ENCODE measurements around the gene TLE5.
"Not testable (repeated sequence)": the region's sequence is repeated elsewhere in the genome, so short reads cannot be mapped to it uniquely, and the experiment has no call there.

The TLE5 gene

GRCh38 chr19:3054265-3054971 lies 7.9 kb downstream of the TLE5 start:
- no peak for ATAC-seq
- TF ChIP-seq ZNF70 (CRISPR knock-in tag; IDR thresholded peaks at IDR 0.05): no peak
- TF ChIP-seq CSRNP3 (CRISPR knock-in tag; IDR thresholded peaks at IDR 0.05): no peak
- TF ChIP-seq, protein P1, sequence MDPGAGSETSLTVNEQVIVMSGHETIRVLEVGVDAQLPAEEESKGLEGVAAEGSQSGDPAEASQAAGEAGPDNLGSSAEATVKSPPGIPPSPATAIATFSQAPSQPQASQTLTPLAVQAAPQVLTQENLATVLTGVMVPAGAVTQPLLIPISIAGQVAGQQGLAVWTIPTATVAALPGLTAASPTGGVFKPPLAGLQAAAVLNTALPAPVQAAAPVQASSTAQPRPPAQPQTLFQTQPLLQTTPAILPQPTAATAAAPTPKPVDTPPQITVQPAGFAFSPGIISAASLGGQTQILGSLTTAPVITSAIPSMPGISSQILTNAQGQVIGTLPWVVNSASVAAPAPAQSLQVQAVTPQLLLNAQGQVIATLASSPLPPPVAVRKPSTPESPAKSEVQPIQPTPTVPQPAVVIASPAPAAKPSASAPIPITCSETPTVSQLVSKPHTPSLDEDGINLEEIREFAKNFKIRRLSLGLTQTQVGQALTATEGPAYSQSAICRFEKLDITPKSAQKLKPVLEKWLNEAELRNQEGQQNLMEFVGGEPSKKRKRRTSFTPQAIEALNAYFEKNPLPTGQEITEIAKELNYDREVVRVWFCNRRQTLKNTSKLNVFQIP (CRISPR knock-in tag; IDR thresholded peaks at IDR 0.05; ENCODE audit: borderline replicate concordance, low read depth): no peak
- no peak for TF ChIP-seq ZNF8 (CRISPR knock-in tag; IDR thresholded peaks at IDR 0.05)
- TF ChIP-seq PPARA (CRISPR knock-in tag; IDR thresholded peaks at IDR 0.05; ENCODE audit: borderline replicate concordance): no peak
- no peak for TF ChIP-seq ZC3H10 (CRISPR knock-in tag; IDR thresholded peaks at IDR 0.05)
- no peak for TF ChIP-seq ZFP30 (CRISPR knock-in tag; IDR thresholded peaks at IDR 0.05)
- no peak for TF ChIP-seq ARNTL (CRISPR knock-in tag; IDR thresholded peaks at IDR 0.05; ENCODE audit: borderline replicate concordance, low read depth)
- TF ChIP-seq RARB (CRISPR knock-in tag; IDR thresholded peaks at IDR 0.05): no peak
- no peak for TF ChIP-seq SNAI2 (CRISPR knock-in tag; IDR thresholded peaks at IDR 0.05)
- no peak for TF ChIP-seq ISL1 (CRISPR knock-in tag; IDR thresholded peaks at IDR 0.05)
- no peak for TF ChIP-seq TSHZ2 (CRISPR knock-in tag; IDR thresholded peaks at IDR 0.05)
- TF ChIP-seq ZNF565 (CRISPR knock-in tag; conservative IDR thresholded peaks at IDR 0.05; ENCODE audit: low read depth): no peak
- TF ChIP-seq TOX (CRISPR knock-in tag; IDR thresholded peaks at IDR 0.05; ENCODE audit: borderline replicate concordance): no peak
- TF ChIP-seq CSDC2 (CRISPR knock-in tag; IDR thresholded peaks at IDR 0.05): no peak
- no peak for TF ChIP-seq GLIS3 (CRISPR knock-in tag; IDR thresholded peaks at IDR 0.05)
- no peak for TF ChIP-seq TCF4 (CRISPR knock-in tag; IDR thresholded peaks at IDR 0.05; ENCODE audit: borderline replicate concordance)
- TF ChIP-seq PATZ1 (CRISPR knock-in tag; IDR thresholded peaks at IDR 0.05; ENCODE audit: borderline replicate concordance): no peak
- TF ChIP-seq, protein P2, sequence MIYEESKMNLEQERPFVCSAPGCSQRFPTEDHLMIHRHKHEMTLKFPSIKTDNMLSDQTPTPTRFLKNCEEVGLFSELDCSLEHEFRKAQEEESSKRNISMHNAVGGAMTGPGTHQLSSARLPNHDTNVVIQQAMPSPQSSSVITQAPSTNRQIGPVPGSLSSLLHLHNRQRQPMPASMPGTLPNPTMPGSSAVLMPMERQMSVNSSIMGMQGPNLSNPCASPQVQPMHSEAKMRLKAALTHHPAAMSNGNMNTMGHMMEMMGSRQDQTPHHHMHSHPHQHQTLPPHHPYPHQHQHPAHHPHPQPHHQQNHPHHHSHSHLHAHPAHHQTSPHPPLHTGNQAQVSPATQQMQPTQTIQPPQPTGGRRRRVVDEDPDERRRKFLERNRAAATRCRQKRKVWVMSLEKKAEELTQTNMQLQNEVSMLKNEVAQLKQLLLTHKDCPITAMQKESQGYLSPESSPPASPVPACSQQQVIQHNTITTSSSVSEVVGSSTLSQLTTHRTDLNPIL (CRISPR knock-in tag; IDR thresholded peaks at IDR 0.05; ENCODE audit: low read depth): no peak

GRCh38 chr19:3053780-3054179 lies 8.5 kb downstream of the TLE5 start:
- ATAC-seq: no peak
- TF ChIP-seq RARB (CRISPR knock-in tag; IDR thresholded peaks at IDR 0.05) (no peak), SNAI2 (CRISPR knock-in tag; IDR thresholded peaks at IDR 0.05) (no peak), BACH2 (CRISPR knock-in tag; IDR thresholded peaks at IDR 0.05; ENCODE audit: borderline replicate concordance) (no peak), ZNF565 (CRISPR knock-in tag; conservative IDR thresholded peaks at IDR 0.05; ENCODE audit: low read depth) (no peak), ZC3H10 (CRISPR knock-in tag; IDR thresholded peaks at IDR 0.05) (no peak)

- TF ChIP-seq ARNTL (CRISPR knock-in tag; IDR thresholded peaks at IDR 0.05; ENCODE audit: borderline replicate concordance, low read depth) (no peak), OSR1 (CRISPR knock-in tag; IDR thresholded peaks at IDR 0.05) (no peak), GLIS3 (CRISPR knock-in tag; IDR thresholded peaks at IDR 0.05) (no peak), ESRRG (CRISPR knock-in tag; IDR thresholded peaks at IDR 0.05) (no peak), ZNF565 (CRISPR knock-in tag; conservative IDR thresholded peaks at IDR 0.05; ENCODE audit: low read depth) (no peak), CSRNP3 (CRISPR knock-in tag; IDR thresholded peaks at IDR 0.05) (no peak), CSDC2 (CRISPR knock-in tag; IDR thresholded peaks at IDR 0.05) (no peak), ISL1 (CRISPR knock-in tag; IDR thresholded peaks at IDR 0.05) (no peak), ZFP30 (CRISPR knock-in tag; IDR thresholded peaks at IDR 0.05) (no peak), BACH2 (CRISPR knock-in tag; IDR thresholded peaks at IDR 0.05; ENCODE audit: borderline replicate concordance) (no peak), ZNF70 (CRISPR knock-in tag; IDR thresholded peaks at IDR 0.05) (no peak), TSHZ2 (CRISPR knock-in tag; IDR thresholded peaks at IDR 0.05) (no peak)
- ATAC-seq: no peak; the same call in 2 of the 3 replicates
Measured at GRCh38 chr19:3053218-3053621, 9.1 kb downstream of the TLE5 start.

DNA sequence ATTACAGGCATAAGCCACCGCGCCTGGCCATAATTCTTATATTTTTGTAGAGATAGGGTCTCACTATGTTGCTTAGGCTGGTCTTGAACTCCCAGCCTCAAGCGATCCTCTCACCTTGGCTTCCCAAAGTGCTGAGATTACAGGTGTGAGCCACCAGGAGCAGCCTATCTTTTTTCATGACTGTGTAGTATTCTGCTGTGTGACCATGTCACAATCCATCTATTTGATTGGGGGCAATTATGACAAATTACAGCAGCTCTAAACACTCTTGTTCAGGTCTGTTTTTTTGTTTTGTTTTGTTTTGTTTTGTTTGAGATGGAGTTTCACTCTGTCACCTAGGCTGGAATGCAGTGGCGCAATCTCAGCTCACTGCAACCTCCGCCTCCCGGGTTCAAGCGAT lies 12.3 kb downstream of the TLE5 start:
- not testable (repeated sequence) for ATAC-seq

Measured in SK-N-SH treated with all-trans-retinoic acid at 6 μM for 48 hours (cell line).